ENCODE results near the gene CDH12.

Gene CDH12

GRCh38 chr5:21802869-21803490, 1050.2 kb downstream of the CDH12 start:
- H3K79me2 ChIP-seq (ENCODE audit: control insufficient read depth, insufficient read depth, low read length, poor library complexity) = no peaks in the 10 kb centered on the region
- H3K79me1 ChIP-seq (ENCODE audit: low read length) = no peaks in the 10 kb centered on the region
- H3K27ac ChIP-seq (ENCODE audit: low read depth, low read length) = no peak overlapping the region
- H3K27me3 ChIP-seq (ENCODE audit: insufficient read depth, low read length) = no peaks in the 10 kb centered on the region
- no peak overlapping the region for H2AK5ac ChIP-seq (ENCODE audit: low read length)
- no peak overlapping the region for H2AFZ ChIP-seq (ENCODE audit: insufficient read depth, low read length, poor library complexity)
- DNase-seq = peak in 1 of 2 donors; percentile 63
- H2BK12ac ChIP-seq (ENCODE audit: low read length) = no peak overlapping the region
- no peak overlapping the region for H3K9ac ChIP-seq (ENCODE audit: low read length)
- H3K4ac ChIP-seq (ENCODE audit: low read depth, low read length) = no peak overlapping the region
- whole genome bisulfite sequencing (ENCODE audit: extremely low coverage, insufficient coverage, insufficient read length) = no CpG with 5 or more reads among the region's 4 CpGs
- no peak overlapping the region for H4K91ac ChIP-seq (ENCODE audit: low read depth, low read length)
- H2BK5ac ChIP-seq (ENCODE audit: low read depth, low read length, poor library complexity) = no peak overlapping the region
- no peaks in the 10 kb centered on the region for H3K36me3 ChIP-seq (ENCODE audit: control insufficient read depth in 1 of 2, insufficient read depth in 2 of 2, low read length in 2 of 2)
- H3K18ac ChIP-seq (ENCODE audit: low read length) = no peak overlapping the region
- no peak overlapping the region for H2BK120ac ChIP-seq (ENCODE audit: insufficient read depth, low read length, poor library complexity)
- H3K4me2 ChIP-seq (ENCODE audit: low read length) = no peak overlapping the region
- H3K9me3 ChIP-seq (ENCODE audit: insufficient read depth, low read depth, low read length) = peaks cover 2% of the 10 kb centered on the region
- peaks cover 0 to 2% of the 10 kb centered on the region in 2 experiments for H3K4me1 ChIP-seq (ENCODE audit: control insufficient read depth in 1 of 2, insufficient read depth in 2 of 2, low read length in 2 of 2)
- no peak overlapping the region for H3K23ac ChIP-seq (ENCODE audit: low read length)
- no peak overlapping the region for H3K14ac ChIP-seq (ENCODE audit: low read length)
- no peak overlapping the region for H4K8ac ChIP-seq (ENCODE audit: low read depth, low read length)
- H3K4me3 ChIP-seq (ENCODE audit: low read depth, low read length) = no peak overlapping the region
- H4K12ac ChIP-seq (ENCODE audit: low read depth, low read length) = no peak overlapping the region

GRCh38 chr5:21802100-21802499, 1051.0 kb downstream of the CDH12 start:
- H3K9ac ChIP-seq (ENCODE audit: low read length) = no peak overlapping the region
- H2AK5ac ChIP-seq (ENCODE audit: low read length) = no peak overlapping the region
- H3K14ac ChIP-seq (ENCODE audit: low read length) = no peak overlapping the region
- peaks cover 0 to 1% of the 10 kb centered on the region in 2 experiments for H3K4me1 ChIP-seq (ENCODE audit: control insufficient read depth in 1 of 2, insufficient read depth in 2 of 2, low read length in 2 of 2)
- H2BK12ac ChIP-seq (ENCODE audit: low read length) = peak overlapping the region; percentile 58
- H3K79me1 ChIP-seq (ENCODE audit: low read length) = no peaks in the 10 kb centered on the region
- H4K12ac ChIP-seq (ENCODE audit: low read depth, low read length) = no peak overlapping the region
- no peak overlapping the region for H4K91ac ChIP-seq (ENCODE audit: low read depth, low read length)
- no peak overlapping the region for H3K18ac ChIP-seq (ENCODE audit: low read length)
- H2AFZ ChIP-seq (ENCODE audit: insufficient read depth, low read length, poor library complexity) = no peak overlapping the region
- H2BK5ac ChIP-seq (ENCODE audit: low read depth, low read length, poor library complexity) = no peak overlapping the region
- no peaks in the 10 kb centered on the region for H3K79me2 ChIP-seq (ENCODE audit: control insufficient read depth, insufficient read depth, low read length, poor library complexity)
- peaks cover 2% of the 10 kb centered on the region for H3K9me3 ChIP-seq (ENCODE audit: insufficient read depth, low read depth, low read length)
- no peak overlapping the region for H4K8ac ChIP-seq (ENCODE audit: low read depth, low read length)
- no peak overlapping the region for H3K23ac ChIP-seq (ENCODE audit: low read length)
- no peak overlapping the region for H3K27ac ChIP-seq (ENCODE audit: low read depth, low read length)
- DNase-seq = no peak
- H3K4me2 ChIP-seq (ENCODE audit: low read length) = no peak overlapping the region
- H3K36me3 ChIP-seq (ENCODE audit: control insufficient read depth in 1 of 2, insufficient read depth in 2 of 2, low read length in 2 of 2) = no peaks in the 10 kb centered on the region
- no CpG with 5 or more reads among the region's 10 CpGs for WGBS (ENCODE audit: extremely low coverage, insufficient coverage, insufficient read length)
- H2BK120ac ChIP-seq (ENCODE audit: insufficient read depth, low read length, poor library complexity) = no peak overlapping the region
- no peaks in the 10 kb centered on the region for H3K27me3 ChIP-seq (ENCODE audit: insufficient read depth, low read length)
- no peak overlapping the region for H3K4me3 ChIP-seq (ENCODE audit: low read depth, low read length)
- no peak overlapping the region for H3K4ac ChIP-seq (ENCODE audit: low read depth, low read length)

- no peaks in the 10 kb centered on the region for H3K79me2 ChIP-seq (ENCODE audit: control insufficient read depth, insufficient read depth, low read length, poor library complexity)
- no peaks in the 10 kb centered on the region for H3K4me1 ChIP-seq (ENCODE audit: control insufficient read depth in 1 of 2, insufficient read depth in 2 of 2, low read length in 2 of 2)
- H3K14ac ChIP-seq (ENCODE audit: low read length) = no peak overlapping the region
- H3K4ac ChIP-seq (ENCODE audit: low read depth, low read length) = no peak overlapping the region
- no peaks in the 10 kb centered on the region for H3K9me3 ChIP-seq (ENCODE audit: insufficient read depth, low read depth, low read length)
- no peak overlapping the region for H2BK12ac ChIP-seq (ENCODE audit: low read length)
- H3K27ac ChIP-seq (ENCODE audit: low read depth, low read length) = no peak overlapping the region
- no peak overlapping the region for H2BK5ac ChIP-seq (ENCODE audit: low read depth, low read length, poor library complexity)
- no peak overlapping the region for H4K12ac ChIP-seq (ENCODE audit: low read depth, low read length)
- H3K36me3 ChIP-seq (ENCODE audit: control insufficient read depth in 1 of 2, insufficient read depth in 2 of 2, low read length in 2 of 2) = no peaks in the 10 kb centered on the region
- H3K9ac ChIP-seq (ENCODE audit: low read length) = no peak overlapping the region
- DNase-seq = peak in 1 of 2 donors; percentile 52
- no peak overlapping the region for H4K8ac ChIP-seq (ENCODE audit: low read depth, low read length)
- H3K18ac ChIP-seq (ENCODE audit: low read length) = no peak overlapping the region
- no CpG with 5 or more reads among the region's 2 CpGs for WGBS (ENCODE audit: extremely low coverage, insufficient coverage, insufficient read length)
- no peaks in the 10 kb centered on the region for H3K27me3 ChIP-seq (ENCODE audit: insufficient read depth, low read length)
- no peak overlapping the region for H3K23ac ChIP-seq (ENCODE audit: low read length)
- H2AFZ ChIP-seq (ENCODE audit: insufficient read depth, low read length, poor library complexity) = no peak overlapping the region
- no peak overlapping the region for H3K4me2 ChIP-seq (ENCODE audit: low read length)
- no peak overlapping the region for H3K4me3 ChIP-seq (ENCODE audit: low read depth, low read length)
- no peaks in the 10 kb centered on the region for H3K79me1 ChIP-seq (ENCODE audit: low read length)
- no peak overlapping the region for H4K91ac ChIP-seq (ENCODE audit: low read depth, low read length)
- H2BK120ac ChIP-seq (ENCODE audit: insufficient read depth, low read length, poor library complexity) = no peak overlapping the region
- H2AK5ac ChIP-seq (ENCODE audit: low read length) = no peak overlapping the region
Observed at GRCh38 chr5:21792748-21793147, 1060.4 kb downstream of the CDH12 start.

GRCh38 chr5:21791304-21791703, 1061.8 kb downstream of the CDH12 start:
- H4K91ac ChIP-seq (ENCODE audit: low read depth, low read length) = no peak overlapping the region

More at GRCh38 chr5:21791304-21791703, 1061.8 kb downstream of the CDH12 start:
- Histone ChIP-seq H3K9ac (ENCODE audit: low read length) (no peak overlapping the region), H3K79me2 (ENCODE audit: control insufficient read depth, insufficient read depth, low read length, poor library complexity) (no peaks in the 10 kb centered on the region), H2AFZ (ENCODE audit: insufficient read depth, low read length, poor library complexity) (no peak overlapping the region), H3K14ac (ENCODE audit: low read length) (no peak overlapping the region), H3K4me3 (ENCODE audit: low read depth, low read length) (no peak overlapping the region), H3K18ac (ENCODE audit: low read length) (no peak overlapping the region), H3K79me1 (ENCODE audit: low read length) (no peaks in the 10 kb centered on the region), H3K36me3 (ENCODE audit: control insufficient read depth in 1 of 2, insufficient read depth in 2 of 2, low read length in 2 of 2) (no peaks in the 10 kb centered on the region), H4K12ac (ENCODE audit: low read depth, low read length) (no peak overlapping the region), H2AK5ac (ENCODE audit: low read length) (no peak overlapping the region), H2BK5ac (ENCODE audit: low read depth, low read length, poor library complexity) (no peak overlapping the region), H3K27me3 (ENCODE audit: insufficient read depth, low read length) (no peaks in the 10 kb centered on the region), H2BK120ac (ENCODE audit: insufficient read depth, low read length, poor library complexity) (no peak overlapping the region), H3K4ac (ENCODE audit: low read depth, low read length) (no peak overlapping the region), H3K23ac (ENCODE audit: low read length) (no peak overlapping the region), H3K27ac (ENCODE audit: low read depth, low read length) (no peak overlapping the region), H2BK12ac (ENCODE audit: low read length) (no peak overlapping the region), H3K9me3 (ENCODE audit: insufficient read depth, low read depth, low read length) (no peaks in the 10 kb centered on the region), H3K4me1 (ENCODE audit: control insufficient read depth in 1 of 2, insufficient read depth in 2 of 2, low read length in 2 of 2) (no peaks in the 10 kb centered on the region), H3K4me2 (ENCODE audit: low read length) (no peak overlapping the region), H4K8ac (ENCODE audit: low read depth, low read length) (no peak overlapping the region)
- whole genome bisulfite sequencing (ENCODE audit: extremely low coverage, insufficient coverage, insufficient read length) = no CpG with 5 or more reads among the region's 2 CpGs
- peak in 1 of 2 donors; percentile 8 for DNase-seq

Measured in trophoblast cell (in vitro differentiated cells and primary cell).